GM12872 (cell line): Measurements from ENCODE around the gene ALAD.

Experiments used
- CTCF ChIP-seq: IDR thresholded peaks from 3 replicates; pipeline ENCODE4 v1.5.1; 2011; ENCODE audit warnings: low read depth, mild to moderate bottlenecking, low read length, moderate library complexity; ENCODE audit not compliant: insufficient read depth

Gene ALAD

GRCh38 chr9:113409883-113410206 lies 8.8 kb upstream of the ALAD start:
- TF ChIP-seq CTCF = no peak

GRCh38 chr9:113409481-113409880 lies 8.4 kb upstream of the ALAD start:
- TF ChIP-seq CTCF = no peak

GRCh38 chr9:113406873-113407511 lies 5.9 kb upstream of the ALAD start:
- peak; percentile 91 for TF ChIP-seq CTCF

- TF ChIP-seq CTCF = no peak
Measured at GRCh38 chr9:113403646-113404045, 2.6 kb upstream of the ALAD start.

GRCh38 chr9:113399646-113400200 lies 1.4 kb downstream of the ALAD start:
- no peak for TF ChIP-seq CTCF

- TF ChIP-seq CTCF = no peak
Measured at GRCh38 chr9:113398796-113399195, 2.3 kb downstream of the ALAD start.

GRCh38 chr9:113397203-113397631 lies 3.9 kb downstream of the ALAD start:
- no peak for TF ChIP-seq CTCF
